ENCODE data around the gene MCHR1. TPM values are rescaled to one million over a fixed set of nuclear protein-coding genes. Genes with fewer than 3 reads are reported as not detected.

MCHR1 gene
- total and polyA plus RNA-seq, 2 of the 4 experiments (the other 2 are of a cell fraction), result 1.4 to 3.2 TPM

DNA sequence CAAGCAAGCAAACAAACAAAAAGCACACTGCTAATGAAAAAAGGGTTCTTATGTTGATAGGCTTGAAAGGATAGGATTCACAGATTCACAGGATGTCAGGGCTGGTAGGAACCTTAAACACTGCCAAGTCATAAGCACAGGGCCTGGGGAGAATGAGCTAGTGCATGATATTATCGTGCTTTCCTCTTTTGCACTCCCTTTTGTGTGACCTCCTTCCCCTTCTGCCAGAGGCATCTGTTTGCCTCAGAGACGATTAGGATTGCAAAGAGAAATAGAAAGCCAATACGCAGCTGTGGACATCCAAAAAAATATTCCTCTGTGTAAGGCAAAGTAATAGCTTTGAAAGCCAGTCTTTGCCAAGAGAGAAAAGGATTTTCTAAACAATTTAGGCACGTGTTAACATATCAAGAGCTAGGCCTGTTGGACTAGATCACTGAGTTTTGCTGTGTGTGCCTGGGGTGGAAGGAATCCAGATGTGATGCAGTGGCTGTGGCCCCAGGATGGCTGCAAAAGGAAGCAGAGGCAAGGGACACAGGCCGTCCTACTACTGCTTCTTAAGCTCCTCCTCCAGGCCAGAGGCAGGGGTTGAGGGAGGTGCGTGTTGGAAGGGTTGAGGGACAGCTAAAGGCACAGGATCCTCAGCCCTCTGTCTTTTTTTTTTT lies 30.6 kb downstream of the MCHR1 start:
- peak overlapping the region; percentile 45 for H3K18ac ChIP-seq (ENCODE audit: low read depth, low read length)

More for the DNA sequence above, 30.6 kb downstream of the MCHR1 start:
- 17% methylated on average over 1 of the region's 6 CpGs; no CpG with 5 or more reads in 1 of the 2 experiments for WGBS, 2 experiments (ENCODE audit: extremely low coverage in 2 of 2, insufficient read length in 1 of 2)
- Histone ChIP-seq H3K4me3 (ENCODE audit: insufficient read depth, low read depth, low read length) (no peak overlapping the region), H2AFZ (replicated peaks; ENCODE audit: low read length, poor library complexity) (peak overlapping the region; percentile 85), H2AK9ac (replicated peaks; ENCODE audit: low read depth, low read length, poor library complexity) (peak overlapping the region; percentile 81), H2AK5ac (ENCODE audit: low read depth, low read length) (peak overlapping the region; percentile 80; the same call in 1 of the 2 replicates), H3K9me1 (ENCODE audit: insufficient read depth, low read length) (peaks cover 9% of the 10 kb centered on the region; the same call in 1 of the 2 replicates), H3K4me1 (ENCODE audit: control insufficient read depth, insufficient read depth, low read length) (peaks cover 13% of the 10 kb centered on the region; the same call in 1 of the 2 replicates), H3K27me3 (ENCODE audit: control insufficient read depth, insufficient read depth, low read length) (no peaks in the 10 kb centered on the region), H4K20me1 (ENCODE audit: insufficient read depth, low read length) (no peaks in the 10 kb centered on the region; the same call in 1 of the 2 replicates), H2BK20ac (ENCODE audit: low read depth, low read length) (peak overlapping the region; percentile 64; the same call in 1 of the 2 replicates), H4K5ac (ENCODE audit: low read depth, low read length) (peak overlapping the region; percentile 24), H3K23ac (ENCODE audit: low read depth, low read length) (peak overlapping the region; percentile 54), H3K56ac (ENCODE audit: extremely low read depth, insufficient read depth, low read length) (peak overlapping the region; percentile 0; the same call in 1 of the 2 replicates), H2BK5ac (ENCODE audit: low read depth, low read length, poor library complexity, severe bottlenecking) (peak overlapping the region; percentile 82), H2BK15ac (ENCODE audit: low read depth, low read length) (peak overlapping the region; percentile 88; the same call in 1 of the 3 replicates), H3K27ac (ENCODE audit: insufficient read depth, low read length) (peak overlapping the region; percentile 95), H3K9me3 (ENCODE audit: control insufficient read depth, insufficient read depth, low read length) (peaks cover 3% of the 10 kb centered on the region; the same call in 1 of the 2 replicates), H3K14ac (replicated peaks; ENCODE audit: low read depth, low read length) (peak overlapping the region; percentile 82; the same call in 1 of the 2 replicates), H2BK120ac (ENCODE audit: low read depth, low read length) (peak overlapping the region; percentile 76), H3K9ac (ENCODE audit: low read depth, low read length) (peak overlapping the region; percentile 9; the same call in 1 of the 2 replicates), H4K8ac (ENCODE audit: low read depth in 2 of 2, low read length in 2 of 2) (peak overlapping the region in 1 of 2 experiments; percentile 80; a peak in 2 of 4 replicates), H3K4ac (ENCODE audit: low read depth, low read length) (peak overlapping the region; percentile 85), H3K36me3 (ENCODE audit: control insufficient read depth, insufficient read depth, low read length) (no peaks in the 10 kb centered on the region), H3K79me1 (ENCODE audit: low read depth in 1 of 2, low read length in 2 of 2) (no peaks in the 10 kb centered on the region), H4K91ac (ENCODE audit: insufficient read depth, low read depth, low read length) (peak overlapping the region; percentile 75), H3K4me2 (ENCODE audit: low read depth, low read length) (peak overlapping the region; percentile 34; the same call in 1 of the 2 replicates)
- ATAC-seq (ENCODE audit: low read depth) (peak; percentile 64), DNase-seq (peak; percentile 84)
- in situ Hi-C loops (cut with MboI; ENCODE audit: low sequenced_read_pairs), result no loop called here
- no TSS peak for BruUV-seq (replicated peaks)
- ChIA-PET POLR2A (ENCODE audit: unreplicated experiment) (interaction anchor here (1.0 kb wide), 1 partner anchor 11 kb away, joined by 5 read pairs; no protein-coding TSS in a partner anchor), CTCF (interaction anchor here (1.3 kb wide), 1 partner anchor 27 kb away, joined by 5 read pairs; no protein-coding TSS in a partner anchor)
- TF ChIP-seq MAZ (IDR thresholded peaks at IDR 0.05; ENCODE audit: borderline replicate concordance, low read depth, low read length), result no peak
- dilution Hi-C loops (cut with HindIII; ENCODE audit: low sequenced_read_pairs, unreplicated experiment), result no loop called here
- intact Hi-C loops (cut with micrococcal nuclease), result loop anchor here (5.0 kb wide), 1 partner anchor 58 kb away; no protein-coding TSS in a partner anchor
